T-helper 2 cell treated with Interferon-gamma antibody and Interleukin-4, amounts not matched to agents 5 μg/mL and 100 μg/mL, for 36 hours (primary cell): ENCODE measurements around the gene TENM4.

Experiments
- DNase-seq: peaks from one replicate; pipeline ENCODE4 v3.0.0; 2021; ENCODE audit warnings: low spot score
- H3K27ac Mint-ChIP-seq: one replicate; pipeline ENCODE4 v1.8.0; 2021; ENCODE audit warnings: mild to moderate bottlenecking, mixed read lengths
- H3K27me3 Mint-ChIP-seq: one replicate; pipeline ENCODE4 v1.8.0; 2021; ENCODE audit warnings: low read depth, mixed read lengths
- H3K36me3 Mint-ChIP-seq: one replicate; pipeline ENCODE4 v1.8.0; 2021; ENCODE audit warnings: low read depth, mixed read lengths
- H3K4me1 Mint-ChIP-seq: one replicate; pipeline ENCODE4 v1.8.0; 2021; ENCODE audit warnings: low read depth, mixed read lengths
- H3K4me3 Mint-ChIP-seq: one replicate; pipeline ENCODE4 v1.8.0; 2022; ENCODE audit warnings: mild to moderate bottlenecking, moderate library complexity, mixed read lengths
- H3K9me3 Mint-ChIP-seq: one replicate; pipeline ENCODE4 v1.8.0; 2021; ENCODE audit warnings: mixed read lengths

TENM4 gene

DNA sequence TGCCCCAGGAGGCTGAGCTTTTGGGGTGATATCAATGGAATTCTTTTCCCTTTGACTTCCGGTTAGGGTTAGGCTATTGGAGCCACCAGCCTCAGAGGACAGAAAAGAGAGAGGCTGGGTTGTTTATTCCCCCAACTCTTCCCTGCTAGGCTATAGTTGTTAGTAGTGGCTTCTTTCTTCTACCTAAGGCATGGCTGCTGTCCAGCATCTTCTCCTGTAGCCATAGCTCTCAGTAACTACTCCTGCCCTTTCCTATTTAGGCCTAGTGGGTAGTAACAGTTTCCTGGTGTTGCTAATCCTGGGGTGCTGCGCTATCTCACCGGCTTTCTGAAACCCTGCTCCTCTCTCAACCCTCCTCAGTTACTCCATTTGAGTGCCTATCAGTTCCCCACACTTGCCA is 184.9 kb downstream of the TENM4 start:
- no peaks in the 10 kb centered on the region for H3K9me3 Mint-ChIP-seq
- no peaks in the 10 kb centered on the region for H3K27me3 Mint-ChIP-seq
- no peak for DNase-seq
- H3K4me3 Mint-ChIP-seq, result no peak overlapping the region
- H3K4me1 Mint-ChIP-seq, result no peaks in the 10 kb centered on the region
- no peaks in the 10 kb centered on the region for H3K36me3 Mint-ChIP-seq
- no peak overlapping the region for H3K27ac Mint-ChIP-seq

DNA sequence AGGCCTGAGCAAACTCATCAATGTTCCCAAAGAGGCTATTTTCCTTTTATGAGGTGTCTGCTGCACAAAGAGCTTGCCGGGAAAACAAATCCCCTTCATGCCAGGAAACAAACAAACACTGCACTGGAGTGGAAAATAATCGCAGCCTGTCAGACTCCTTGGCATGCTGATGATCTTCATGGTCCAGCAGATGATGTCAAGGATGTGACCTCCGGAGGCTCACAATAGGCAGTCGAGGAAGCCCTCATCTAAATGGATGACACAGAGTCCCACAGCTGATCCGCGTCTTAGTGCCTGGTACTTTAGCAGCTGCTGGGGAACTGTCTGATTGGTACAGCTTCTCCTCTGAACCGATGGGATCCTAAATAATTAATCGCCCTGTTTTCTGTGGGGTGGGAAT is 187.6 kb downstream of the TENM4 start:
- no peak for DNase-seq
- H3K27ac Mint-ChIP-seq, result no peak overlapping the region
- no peaks in the 10 kb centered on the region for H3K4me1 Mint-ChIP-seq
- H3K36me3 Mint-ChIP-seq, result no peaks in the 10 kb centered on the region
- no peaks in the 10 kb centered on the region for H3K27me3 Mint-ChIP-seq
- H3K4me3 Mint-ChIP-seq, result no peak overlapping the region
- H3K9me3 Mint-ChIP-seq, result no peaks in the 10 kb centered on the region

DNA sequence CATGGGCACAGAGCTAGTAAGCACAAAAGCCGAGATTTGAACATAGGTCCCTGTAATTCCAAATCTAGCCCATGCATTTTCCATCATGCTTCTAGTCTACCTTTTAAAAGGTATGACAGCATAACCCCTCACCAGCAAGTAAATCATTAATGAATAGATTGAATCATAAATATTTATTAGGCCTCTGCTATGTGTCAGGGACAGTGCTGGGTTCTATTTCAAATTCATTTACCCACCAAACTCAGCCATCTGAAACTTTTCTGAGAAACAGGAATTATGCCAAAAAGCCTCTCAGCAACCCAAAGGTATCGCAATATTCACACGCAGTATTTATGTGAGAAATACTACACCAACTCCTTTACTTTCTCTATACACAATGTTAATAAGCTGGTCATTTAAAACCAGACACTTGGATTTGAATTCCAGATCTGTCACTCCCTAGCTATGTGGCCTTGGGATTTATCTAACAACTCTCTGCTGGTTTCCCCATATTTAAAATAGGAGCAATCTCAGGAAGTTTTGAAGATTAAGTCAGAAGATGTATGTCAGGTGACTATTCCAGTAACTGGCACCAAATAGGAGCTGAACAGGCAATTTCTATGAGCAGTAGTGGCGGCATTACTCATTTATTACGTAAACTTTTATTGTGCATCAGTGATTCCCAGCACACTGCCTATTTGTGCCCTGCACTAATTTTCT is 191.4 kb downstream of the TENM4 start:
- Mint-ChIP-seq H3K27me3 (no peaks in the 10 kb centered on the region), H3K27ac (no peak overlapping the region), H3K4me1 (no peaks in the 10 kb centered on the region), H3K9me3 (no peaks in the 10 kb centered on the region), H3K4me3 (no peak overlapping the region), H3K36me3 (no peaks in the 10 kb centered on the region)
- DNase-seq, result no peak

DNA sequence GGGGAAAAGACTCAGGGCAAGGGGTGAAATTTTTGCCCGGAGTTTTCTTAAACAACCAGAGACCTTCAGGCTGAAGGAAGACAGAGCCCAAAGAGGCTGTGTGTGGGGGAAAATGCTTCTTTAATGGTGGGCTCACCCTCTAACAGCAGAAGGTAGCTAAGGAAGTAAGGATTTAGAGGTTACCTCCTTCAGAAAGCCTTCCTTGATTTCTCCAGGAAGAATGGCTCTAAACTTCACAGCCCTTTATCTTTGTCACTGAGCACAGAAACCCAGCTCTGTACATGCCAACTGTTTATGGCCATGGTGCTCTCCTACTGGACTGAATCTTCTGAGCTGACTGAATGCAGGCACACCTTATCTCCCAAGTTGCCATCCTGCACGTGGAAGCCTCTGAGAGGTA is 196.0 kb downstream of the TENM4 start:
- Mint-ChIP-seq H3K9me3 (no peaks in the 10 kb centered on the region), H3K27me3 (no peaks in the 10 kb centered on the region), H3K4me3 (no peak overlapping the region), H3K27ac (no peak overlapping the region), H3K36me3 (no peaks in the 10 kb centered on the region), H3K4me1 (no peaks in the 10 kb centered on the region)
- DNase-seq, result no peak

DNA sequence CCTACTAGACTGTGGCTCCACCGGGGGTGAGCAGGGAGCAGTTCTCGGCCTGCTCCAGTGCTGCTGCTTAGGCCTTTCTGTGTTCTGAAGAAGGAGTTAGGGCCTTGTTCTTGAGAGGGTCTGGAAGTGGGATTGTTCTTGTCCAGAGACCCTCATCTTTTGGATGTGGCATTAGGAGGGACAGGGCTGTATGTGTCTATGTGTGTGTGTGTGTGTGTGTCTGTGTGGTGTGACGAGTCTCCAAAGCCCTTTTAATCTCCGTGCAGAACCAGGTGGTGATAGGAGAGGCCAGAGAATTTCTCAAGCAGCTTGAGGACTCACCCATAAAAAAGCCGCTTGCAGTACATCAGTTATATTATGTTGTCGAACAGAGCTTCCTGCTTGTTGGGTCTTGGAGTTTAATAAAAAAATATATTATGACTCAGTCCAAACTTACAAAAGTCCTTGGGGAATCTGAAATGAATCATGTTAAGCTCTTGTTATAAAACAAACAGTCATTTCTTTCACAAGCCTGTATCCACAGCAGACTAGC is 196.5 kb downstream of the TENM4 start:
- H3K36me3 Mint-ChIP-seq, result no peaks in the 10 kb centered on the region
- H3K27ac Mint-ChIP-seq, result no peak overlapping the region
- H3K4me3 Mint-ChIP-seq, result no peak overlapping the region
- no peaks in the 10 kb centered on the region for H3K27me3 Mint-ChIP-seq
- DNase-seq, result no peak
- H3K9me3 Mint-ChIP-seq, result no peaks in the 10 kb centered on the region
- H3K4me1 Mint-ChIP-seq, result no peaks in the 10 kb centered on the region

DNA sequence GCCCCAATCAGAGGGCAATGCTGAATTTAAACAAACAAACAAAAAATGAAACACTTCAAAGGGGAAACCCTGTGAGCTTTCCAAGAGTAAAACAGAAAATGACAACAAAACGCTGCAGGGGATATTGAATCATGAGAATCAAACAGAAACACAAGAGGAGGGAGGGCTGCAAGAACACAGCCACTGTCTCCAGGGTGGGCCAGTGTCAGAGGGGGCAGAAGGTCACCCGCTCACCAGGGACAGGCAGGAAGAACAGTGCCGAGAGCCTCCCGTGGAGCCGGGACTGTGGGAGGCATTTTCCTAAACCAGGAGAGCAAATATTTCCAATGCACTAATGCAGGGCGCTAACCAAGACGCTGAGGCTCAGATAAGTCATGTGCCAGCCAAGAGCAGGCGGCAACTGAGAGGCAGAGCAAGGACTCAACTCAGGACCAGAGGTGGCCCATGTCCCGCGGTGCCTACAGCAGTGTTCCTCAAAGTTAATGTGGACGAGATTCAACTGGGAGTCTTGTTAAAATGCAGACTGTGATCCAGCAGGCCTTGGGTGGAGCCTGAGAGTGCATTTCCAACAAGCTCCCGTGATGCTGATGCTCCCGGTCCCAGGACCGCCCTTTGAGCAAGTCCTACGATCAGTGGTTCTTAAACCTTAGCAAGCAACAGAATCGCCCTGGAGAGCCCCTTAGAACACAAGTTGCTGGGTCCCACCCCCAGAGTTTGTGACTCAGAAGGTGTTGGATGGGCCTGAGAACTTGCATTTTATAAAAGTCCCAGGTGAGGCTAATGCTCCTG is 197.2 kb downstream of the TENM4 start:
- H3K27me3 Mint-ChIP-seq, result no peaks in the 10 kb centered on the region
- no peak overlapping the region for H3K27ac Mint-ChIP-seq
- H3K36me3 Mint-ChIP-seq, result no peaks in the 10 kb centered on the region
- no peaks in the 10 kb centered on the region for H3K4me1 Mint-ChIP-seq
- H3K4me3 Mint-ChIP-seq, result no peak overlapping the region
- no peaks in the 10 kb centered on the region for H3K9me3 Mint-ChIP-seq
- DNase-seq, result no peak

DNA sequence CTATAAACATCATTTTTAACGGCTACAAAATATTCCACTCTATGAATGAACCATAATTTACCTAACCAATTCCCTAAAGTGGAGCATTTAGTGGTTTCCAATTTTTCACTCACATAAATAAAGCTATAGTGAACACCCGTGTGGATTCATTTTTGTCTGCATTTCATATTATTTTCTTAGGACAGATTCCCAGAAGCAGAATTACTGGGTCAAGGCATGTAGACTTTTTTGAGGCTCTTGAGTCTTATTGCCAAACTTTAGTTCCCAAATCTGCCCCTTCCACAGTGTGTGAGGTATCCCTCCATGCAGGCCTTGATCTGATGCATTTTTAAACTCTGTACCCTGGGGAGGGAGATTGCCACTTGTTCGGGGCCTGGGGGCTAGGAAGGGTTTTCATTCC is 198.2 kb downstream of the TENM4 start:
- Mint-ChIP-seq H3K27ac (no peak overlapping the region), H3K4me1 (no peaks in the 10 kb centered on the region), H3K9me3 (no peaks in the 10 kb centered on the region), H3K27me3 (no peaks in the 10 kb centered on the region), H3K4me3 (no peak overlapping the region), H3K36me3 (no peaks in the 10 kb centered on the region)
- DNase-seq, result no peak

DNA sequence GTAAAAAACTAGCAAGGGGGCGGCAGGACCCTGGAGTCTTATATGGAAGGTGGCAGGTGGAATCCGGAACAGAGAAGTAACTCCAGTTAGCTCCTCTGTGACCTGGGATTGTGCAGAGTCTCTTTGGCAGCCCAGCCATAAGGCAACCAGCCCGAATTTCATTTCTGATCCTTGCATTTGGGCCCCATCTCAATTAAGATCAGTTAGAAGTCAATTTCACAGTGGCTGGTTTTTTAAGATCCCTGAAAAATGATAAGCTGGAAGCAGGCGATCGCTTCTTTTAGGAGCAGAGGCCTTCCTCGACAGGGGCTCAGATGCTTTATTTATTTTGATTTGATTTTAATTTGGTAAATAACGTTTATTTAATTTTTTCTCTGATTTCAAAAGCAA is 199.0 kb downstream of the TENM4 start:
- no peak for DNase-seq
- Mint-ChIP-seq H3K27me3 (no peaks in the 10 kb centered on the region), H3K27ac (no peak overlapping the region), H3K9me3 (no peaks in the 10 kb centered on the region), H3K4me3 (no peak overlapping the region), H3K4me1 (no peaks in the 10 kb centered on the region), H3K36me3 (no peaks in the 10 kb centered on the region)

DNA sequence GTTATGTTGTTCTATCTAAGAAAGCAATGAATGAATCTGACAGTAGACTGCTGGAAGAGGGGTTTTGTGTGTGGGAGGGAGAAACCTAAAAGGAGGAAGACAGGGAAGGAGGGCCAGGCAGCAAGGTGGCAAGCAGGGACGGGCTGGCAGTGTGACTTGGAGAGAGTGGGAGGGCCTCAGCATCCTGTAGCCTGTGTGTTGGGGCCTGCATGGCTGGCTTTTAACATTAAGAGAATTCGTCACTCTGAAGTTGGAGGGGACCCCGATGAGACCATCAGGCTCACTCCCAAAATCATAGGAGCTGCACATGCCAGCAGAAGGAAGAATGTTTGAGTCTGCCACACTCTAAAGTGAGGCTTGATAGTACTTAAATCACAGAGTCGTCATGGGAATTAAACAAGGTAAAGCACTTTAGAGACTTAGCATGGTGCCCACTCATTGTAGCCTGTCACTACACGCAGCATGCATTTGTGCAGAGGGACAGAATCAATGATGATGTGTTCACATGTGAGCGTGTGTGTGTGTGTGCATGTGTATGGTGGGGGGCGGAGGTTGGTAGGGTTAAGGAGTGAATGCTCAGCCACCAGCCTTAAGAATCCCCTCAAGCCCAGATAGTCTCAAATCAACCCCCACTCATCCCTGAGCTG is 199.5 kb downstream of the TENM4 start:
- no peak for DNase-seq
- Mint-ChIP-seq H3K4me1 (no peaks in the 10 kb centered on the region), H3K27me3 (no peaks in the 10 kb centered on the region), H3K4me3 (no peak overlapping the region), H3K36me3 (no peaks in the 10 kb centered on the region), H3K27ac (no peak overlapping the region), H3K9me3 (no peaks in the 10 kb centered on the region)

DNA sequence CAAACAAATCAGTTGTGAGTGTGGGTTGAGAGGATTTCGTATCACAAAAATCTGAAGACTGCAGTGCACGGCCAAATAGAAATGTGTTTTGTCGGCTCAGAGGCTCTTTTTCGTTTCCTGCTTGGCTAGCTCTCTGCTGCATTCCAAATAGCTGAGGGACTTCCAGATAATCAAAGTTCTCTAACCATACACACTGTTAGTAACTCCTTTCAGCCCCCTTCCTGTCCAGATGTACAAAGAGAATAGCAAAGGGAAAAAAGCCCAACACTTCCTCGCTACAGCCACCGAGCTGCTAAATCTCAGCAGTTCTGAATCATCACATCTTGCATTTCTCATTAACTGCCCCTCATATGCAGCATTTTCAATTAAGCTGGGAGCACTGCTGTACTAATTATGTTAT is 203.1 kb downstream of the TENM4 start:
- H3K4me1 Mint-ChIP-seq, result no peaks in the 10 kb centered on the region
- no peak for DNase-seq
- H3K27me3 Mint-ChIP-seq, result no peaks in the 10 kb centered on the region
- H3K9me3 Mint-ChIP-seq, result no peaks in the 10 kb centered on the region
- H3K27ac Mint-ChIP-seq, result no peak overlapping the region
- H3K4me3 Mint-ChIP-seq, result no peak overlapping the region
- H3K36me3 Mint-ChIP-seq, result no peaks in the 10 kb centered on the region

DNA sequence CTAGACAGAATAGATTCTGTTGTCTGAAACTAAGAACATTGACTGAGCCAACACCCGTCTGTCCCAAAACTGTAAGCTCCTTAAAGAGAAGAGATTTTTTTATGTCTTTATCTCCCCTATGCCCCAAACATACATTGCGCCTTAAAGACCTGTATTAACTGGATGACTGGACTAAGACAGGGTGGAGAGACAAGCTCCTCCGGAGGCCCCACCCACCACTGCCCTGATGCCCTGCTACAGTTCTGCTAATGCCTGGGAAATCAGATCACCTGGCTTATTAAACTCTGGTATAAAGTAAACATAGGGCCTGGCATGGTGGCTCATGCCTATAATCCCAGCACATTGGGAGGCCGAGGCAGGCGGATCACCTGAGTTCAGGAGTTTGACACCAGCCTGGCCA is 203.7 kb downstream of the TENM4 start:
- no peak for DNase-seq
- Mint-ChIP-seq H3K4me3 (no peak overlapping the region), H3K27ac (no peak overlapping the region), H3K4me1 (no peaks in the 10 kb centered on the region), H3K36me3 (no peaks in the 10 kb centered on the region), H3K9me3 (no peaks in the 10 kb centered on the region), H3K27me3 (no peaks in the 10 kb centered on the region)

DNA sequence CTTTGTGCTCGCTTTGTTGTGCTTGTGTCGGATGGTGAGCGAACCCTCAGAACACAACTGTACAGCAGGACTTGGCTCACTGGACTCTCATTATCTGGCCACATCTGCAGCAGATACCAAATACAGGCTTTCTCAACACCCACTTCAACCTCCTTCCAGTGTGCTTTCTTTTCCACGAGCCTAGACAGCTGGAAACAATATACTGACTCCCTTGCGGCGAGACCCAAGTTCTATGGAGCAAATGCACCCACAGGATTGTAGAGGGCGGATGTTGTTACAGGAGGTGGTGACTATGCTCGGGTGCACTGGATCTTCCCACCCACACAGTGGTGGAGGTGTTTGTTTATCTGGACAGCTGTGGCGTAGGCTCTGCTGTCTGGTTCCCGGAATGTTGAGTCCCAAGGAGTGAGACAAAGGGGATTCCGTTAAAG is 204.3 kb downstream of the TENM4 start:
- no peaks in the 10 kb centered on the region for H3K36me3 Mint-ChIP-seq
- DNase-seq, result no peak
- no peaks in the 10 kb centered on the region for H3K27me3 Mint-ChIP-seq
- H3K27ac Mint-ChIP-seq, result no peak overlapping the region
- H3K4me1 Mint-ChIP-seq, result no peaks in the 10 kb centered on the region
- H3K9me3 Mint-ChIP-seq, result no peaks in the 10 kb centered on the region
- H3K4me3 Mint-ChIP-seq, result no peak overlapping the region

DNA sequence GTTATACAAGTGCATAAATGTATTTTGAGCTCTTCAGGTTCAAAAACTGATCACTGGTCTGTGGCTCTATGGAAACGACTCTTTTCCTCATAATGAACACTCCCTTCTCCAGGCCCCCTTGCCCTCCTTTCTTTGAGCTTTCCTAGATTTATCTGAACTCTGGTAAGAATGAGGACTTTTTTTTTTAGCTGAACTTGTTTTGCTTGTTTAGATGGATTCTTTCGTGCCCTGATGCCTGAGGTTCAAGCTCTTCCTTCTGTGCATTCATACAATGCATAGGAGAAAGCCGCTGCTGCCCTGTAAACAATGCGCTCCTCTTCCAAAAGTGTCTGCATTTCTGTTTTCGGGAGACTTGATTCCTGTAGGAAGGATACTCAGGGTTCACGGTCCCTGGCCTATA is 205.1 kb downstream of the TENM4 start:
- no peak overlapping the region for H3K27ac Mint-ChIP-seq
- no peaks in the 10 kb centered on the region for H3K4me1 Mint-ChIP-seq
- no peak overlapping the region for H3K4me3 Mint-ChIP-seq
- H3K27me3 Mint-ChIP-seq, result no peaks in the 10 kb centered on the region
- no peaks in the 10 kb centered on the region for H3K9me3 Mint-ChIP-seq
- no peak for DNase-seq
- no peaks in the 10 kb centered on the region for H3K36me3 Mint-ChIP-seq

DNA sequence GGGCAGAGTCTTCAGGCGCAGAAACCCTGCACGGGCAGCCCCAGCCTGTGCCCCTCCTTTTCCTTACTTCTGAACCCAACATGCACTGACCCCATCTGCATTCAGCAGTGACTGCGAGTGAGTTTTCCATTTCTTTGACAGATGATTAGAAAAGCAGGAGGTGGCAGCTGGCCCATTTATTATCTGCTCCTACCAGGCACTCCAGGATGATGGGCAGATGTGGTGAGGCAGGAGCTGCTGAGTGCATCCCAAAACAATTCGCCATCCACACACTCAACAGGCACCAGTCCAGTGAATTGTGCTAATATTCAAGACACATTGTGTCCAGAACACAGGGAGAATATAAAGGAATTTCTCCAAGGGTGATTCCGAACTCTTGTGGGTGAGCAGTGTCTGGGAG is 208.5 kb downstream of the TENM4 start:
- Mint-ChIP-seq H3K4me1 (no peaks in the 10 kb centered on the region), H3K27me3 (peaks cover 2% of the 10 kb centered on the region), H3K4me3 (no peak overlapping the region), H3K9me3 (no peaks in the 10 kb centered on the region), H3K36me3 (no peaks in the 10 kb centered on the region), H3K27ac (no peak overlapping the region)
- DNase-seq, result no peak
